GM19372 (cell line): ENCODE measurements around the gene TTC21A.
"Not testable (repeated sequence)": the region's sequence is repeated elsewhere in the genome, so short reads cannot be mapped to it uniquely, and the experiment has no call there.

Experiments
- ATAC-seq: cut with Tn5 transposase; IDR thresholded peaks from one replicate; pipeline ENCODE4 v1.9.1; 2021; ENCODE audit warnings: mild to moderate bottlenecking, low read depth, moderate library complexity; ENCODE audit not compliant: unreplicated experiment

TTC21A gene, protein sequence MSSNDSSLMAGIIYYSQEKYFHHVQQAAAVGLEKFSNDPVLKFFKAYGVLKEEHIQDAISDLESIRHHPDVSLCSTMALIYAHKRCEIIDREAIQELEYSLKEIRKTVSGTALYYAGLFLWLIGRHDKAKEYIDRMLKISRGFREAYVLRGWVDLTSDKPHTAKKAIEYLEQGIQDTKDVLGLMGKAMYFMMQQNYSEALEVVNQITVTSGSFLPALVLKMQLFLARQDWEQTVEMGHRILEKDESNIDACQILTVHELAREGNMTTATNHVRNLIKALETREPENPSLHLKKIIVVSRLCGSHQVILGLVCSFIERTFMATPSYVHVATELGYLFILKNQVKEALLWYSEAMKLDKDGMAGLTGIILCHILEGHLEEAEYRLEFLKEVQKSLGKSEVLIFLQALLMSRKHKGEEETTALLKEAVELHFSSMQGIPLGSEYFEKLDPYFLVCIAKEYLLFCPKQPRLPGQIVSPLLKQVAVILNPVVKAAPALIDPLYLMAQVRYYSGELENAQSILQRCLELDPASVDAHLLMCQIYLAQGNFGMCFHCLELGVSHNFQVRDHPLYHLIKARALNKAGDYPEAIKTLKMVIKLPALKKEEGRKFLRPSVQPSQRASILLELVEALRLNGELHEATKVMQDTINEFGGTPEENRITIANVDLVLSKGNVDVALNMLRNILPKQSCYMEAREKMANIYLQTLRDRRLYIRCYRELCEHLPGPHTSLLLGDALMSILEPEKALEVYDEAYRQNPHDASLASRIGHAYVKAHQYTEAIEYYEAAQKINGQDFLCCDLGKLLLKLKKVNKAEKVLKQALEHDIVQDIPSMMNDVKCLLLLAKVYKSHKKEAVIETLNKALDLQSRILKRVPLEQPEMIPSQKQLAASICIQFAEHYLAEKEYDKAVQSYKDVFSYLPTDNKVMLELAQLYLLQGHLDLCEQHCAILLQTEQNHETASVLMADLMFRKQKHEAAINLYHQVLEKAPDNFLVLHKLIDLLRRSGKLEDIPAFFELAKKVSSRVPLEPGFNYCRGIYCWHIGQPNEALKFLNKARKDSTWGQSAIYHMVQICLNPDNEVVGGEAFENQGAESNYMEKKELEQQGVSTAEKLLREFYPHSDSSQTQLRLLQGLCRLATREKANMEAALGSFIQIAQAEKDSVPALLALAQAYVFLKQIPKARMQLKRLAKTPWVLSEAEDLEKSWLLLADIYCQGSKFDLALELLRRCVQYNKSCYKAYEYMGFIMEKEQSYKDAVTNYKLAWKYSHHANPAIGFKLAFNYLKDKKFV (N-terminal part only)

DNA sequence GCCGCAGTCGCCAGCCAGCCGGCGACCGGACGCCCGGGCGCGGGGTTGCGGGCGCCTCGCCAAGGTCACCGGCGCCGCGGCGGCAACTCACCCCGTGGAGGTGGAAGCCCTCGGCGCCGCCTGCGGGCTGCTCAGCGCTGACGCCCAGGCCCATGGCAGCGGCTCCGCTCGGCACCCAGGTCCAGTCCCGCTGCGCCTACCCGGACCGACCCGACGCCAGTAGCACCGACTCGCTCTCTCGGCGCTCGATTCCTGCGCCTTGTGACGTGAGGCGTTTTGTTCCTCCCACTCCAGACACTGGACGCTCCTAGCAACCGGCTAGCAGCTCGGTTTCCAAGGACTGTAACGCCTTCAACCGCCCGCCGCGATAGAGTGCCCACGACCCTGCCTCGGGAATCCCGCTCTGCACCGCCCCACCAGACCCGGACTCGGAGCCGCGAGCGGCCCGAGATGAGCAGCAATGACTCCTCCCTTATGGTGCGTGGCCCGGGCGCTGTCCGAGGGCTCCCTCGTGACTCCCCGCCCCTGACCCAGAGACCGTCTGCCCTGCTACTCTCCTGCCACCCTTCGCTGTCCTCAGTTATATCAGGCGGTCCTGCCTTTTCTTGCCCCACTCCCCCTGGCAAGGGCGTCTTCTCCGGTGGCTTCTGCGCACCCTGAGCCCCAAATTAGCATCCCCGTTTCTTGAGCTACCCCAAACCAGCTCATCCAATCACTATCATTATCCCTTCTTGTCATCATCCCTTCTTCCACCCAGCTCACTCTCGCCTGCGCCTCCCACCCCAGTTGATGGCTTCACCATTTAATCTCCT is at the start of gene TTC21A, which contains the start of gene GORASP1:
Gene TTC21A, plus strand, starts transcription at position 293 of the 812 bp plus-strand sequence. Its CDS starts 158 bp downstream, at position 451.
Gene GORASP1, minus strand, starts transcription at position 240 of the 812 bp plus-strand sequence. Its CDS starts 86 bp downstream, at position 154.
- ATAC-seq: peak; percentile 62

DNA sequence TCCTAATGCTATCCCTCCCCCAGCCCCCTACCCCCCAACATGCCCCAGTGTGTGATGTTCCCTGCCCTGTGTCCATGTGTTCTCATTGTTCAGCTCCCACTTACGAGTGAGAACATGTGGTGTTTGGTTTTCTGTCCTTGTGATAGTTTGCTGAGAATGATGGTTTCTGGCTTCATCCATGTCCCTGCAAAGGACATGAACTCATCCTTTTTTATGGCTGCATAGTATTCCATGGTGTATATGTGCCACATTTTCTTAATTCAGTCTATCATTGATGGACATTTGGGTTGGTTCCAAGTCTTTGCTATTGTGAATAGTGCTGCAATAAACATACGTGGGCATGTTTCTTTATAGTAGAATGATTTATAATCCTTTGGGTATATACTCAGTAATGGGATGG is 46.3 kb upstream of the TTC21A start:
- not testable (repeated sequence) for ATAC-seq

DNA sequence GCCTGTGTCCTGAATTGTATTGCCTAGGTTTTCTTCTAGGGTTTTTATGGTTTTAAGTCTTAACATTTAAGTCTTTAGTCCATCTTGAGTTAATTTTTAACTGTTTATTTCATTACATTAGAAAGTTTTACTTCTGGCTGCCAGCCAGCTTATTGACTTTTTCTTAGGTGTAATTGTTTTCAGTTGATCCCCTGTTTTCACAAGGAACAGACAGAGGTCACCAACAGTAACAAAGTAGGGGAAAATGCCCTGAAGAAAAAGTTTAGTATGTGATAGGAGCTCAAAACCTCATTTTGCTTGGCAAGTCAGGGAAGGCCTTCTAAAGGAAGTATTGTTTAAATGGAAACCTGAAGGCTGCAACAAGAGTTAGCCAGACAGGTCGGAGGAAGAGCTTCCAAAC is 45.3 kb upstream of the TTC21A start:
- no peak for ATAC-seq

DNA sequence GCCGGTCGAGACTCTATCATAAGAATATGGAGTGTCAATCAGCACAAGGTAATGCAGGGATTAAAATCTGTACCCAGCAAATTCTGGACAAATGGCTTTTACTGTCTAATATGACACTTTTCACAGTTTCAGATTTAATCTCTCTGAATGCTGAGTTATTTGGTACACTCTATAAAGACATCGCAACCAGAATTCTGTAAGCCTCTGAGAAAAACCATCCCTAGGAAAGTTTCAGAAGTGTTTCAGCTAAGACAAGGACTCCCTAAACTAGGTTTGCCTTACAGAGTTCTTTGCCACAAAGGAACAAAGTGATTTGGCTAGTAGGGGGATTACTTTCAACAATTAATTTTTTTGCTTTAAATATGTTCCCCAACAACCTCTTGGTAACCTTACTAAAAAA is 44.3 kb upstream of the TTC21A start:
- ATAC-seq: no peak

DNA sequence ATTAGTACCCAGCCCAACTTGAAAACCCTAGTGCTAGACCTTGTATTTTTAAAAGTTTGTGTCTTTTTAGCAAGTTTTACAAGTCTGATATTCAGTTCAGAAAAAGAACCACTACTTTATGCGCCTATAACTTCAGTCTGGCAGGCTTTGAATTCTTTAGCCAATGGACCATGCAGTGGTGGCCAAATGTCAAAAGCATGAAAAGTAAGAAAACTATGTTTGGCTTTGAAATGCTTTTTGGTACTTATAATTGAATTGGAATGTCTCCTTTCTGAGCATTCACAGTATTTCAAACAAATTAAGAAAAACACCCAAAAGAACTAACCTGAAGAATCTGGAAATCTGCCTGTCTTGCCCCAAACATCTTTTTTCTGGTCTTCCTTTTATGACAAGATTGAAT is 42.8 kb upstream of the TTC21A start:
- no peak for ATAC-seq

DNA sequence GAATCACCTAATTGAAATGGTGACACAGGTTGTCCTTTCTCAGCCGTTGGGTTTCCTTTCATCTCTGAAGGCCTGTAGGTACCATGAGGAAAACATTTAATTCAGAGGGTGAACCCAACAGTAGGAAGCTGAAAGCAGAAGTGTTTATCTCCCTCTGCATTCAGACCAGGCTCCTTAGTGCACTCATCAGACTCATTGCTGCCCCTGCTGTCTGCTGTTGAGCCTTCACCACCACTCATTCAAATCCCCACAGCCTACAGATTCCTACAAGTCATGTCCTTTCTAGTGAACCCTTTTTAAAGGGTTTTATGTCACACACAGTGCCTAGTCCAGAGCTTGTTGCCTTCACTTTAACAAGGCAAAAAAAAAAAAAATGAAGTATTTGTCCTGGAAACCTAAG is 42.3 kb upstream of the TTC21A start:
- ATAC-seq: peak; percentile 100

DNA sequence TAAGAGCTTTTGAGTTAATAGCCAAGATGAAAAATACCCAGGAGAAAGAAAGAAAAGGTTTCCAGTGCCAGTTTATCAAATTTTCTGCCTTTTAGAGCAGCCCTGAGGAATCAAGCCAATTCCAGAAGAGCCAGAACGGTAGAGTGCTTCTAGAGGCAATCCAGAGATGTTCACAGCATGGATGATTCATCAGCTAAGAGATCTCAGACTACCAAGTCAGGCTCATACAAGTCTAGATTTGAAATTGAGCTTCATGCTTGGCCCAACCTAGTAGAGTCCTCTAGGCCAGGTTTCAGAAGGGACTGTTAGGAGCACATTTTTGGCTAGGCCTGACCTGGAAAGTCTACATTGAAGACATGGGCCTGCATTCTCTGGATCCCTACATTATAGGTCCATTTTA is 40.2 kb upstream of the TTC21A start:
- ATAC-seq: no peak

DNA sequence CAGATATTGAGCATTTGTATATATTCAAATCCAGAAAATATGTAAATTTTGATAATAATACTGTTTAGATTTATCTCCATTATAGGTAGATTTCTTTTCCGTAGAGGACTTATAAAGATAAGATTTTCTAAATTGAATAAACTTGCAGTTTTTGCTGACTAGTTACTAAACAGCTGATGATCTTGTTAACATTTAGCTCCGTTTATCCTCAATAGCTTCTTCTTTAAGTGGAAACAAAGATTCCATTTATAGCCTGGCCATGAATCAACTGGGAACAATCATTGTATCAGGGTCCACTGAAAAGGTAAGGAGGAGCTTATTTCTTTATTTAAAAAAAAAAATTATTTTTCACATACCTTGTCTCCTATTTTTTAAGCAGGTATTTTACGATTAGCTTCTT is 38.9 kb upstream of the TTC21A start:
- ATAC-seq: no peak

DNA sequence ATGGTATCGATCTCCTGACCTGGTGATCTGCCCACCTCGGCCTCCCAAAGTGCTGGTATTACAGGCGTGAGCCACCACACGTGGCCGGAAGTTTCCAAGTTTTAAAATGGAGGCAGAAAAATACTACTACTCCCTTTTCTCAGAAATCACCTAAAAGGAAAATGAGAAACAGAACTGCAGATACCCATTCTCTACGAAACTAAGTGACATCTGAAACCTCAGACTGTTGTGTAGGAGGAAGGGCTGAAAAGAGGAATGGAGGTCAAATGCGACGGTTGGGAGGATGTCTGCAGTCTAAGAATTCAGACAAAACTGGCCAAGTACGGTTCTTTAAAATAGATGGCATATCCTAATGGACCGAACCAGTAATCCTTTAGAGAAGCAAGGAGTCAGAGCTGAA is 31.6 kb upstream of the TTC21A start:
- ATAC-seq: no peak

DNA sequence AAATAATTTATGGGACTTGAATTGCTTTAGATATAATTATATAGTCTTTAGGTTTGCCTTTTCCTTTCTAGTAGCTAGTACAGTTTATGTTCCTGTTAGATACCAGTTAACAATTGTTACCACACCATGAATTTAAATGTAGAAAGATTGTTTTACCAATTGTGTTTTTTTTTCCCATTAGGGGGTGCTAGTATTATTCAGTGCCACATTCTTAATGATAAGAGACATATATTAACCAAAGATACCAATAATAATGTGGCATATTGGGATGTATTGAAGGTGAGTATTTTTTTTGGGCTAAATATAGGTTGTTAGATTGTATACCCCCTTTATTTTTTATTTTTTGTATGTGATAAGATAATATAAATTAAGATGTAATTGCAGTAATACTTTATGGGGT is 27.9 kb upstream of the TTC21A start:
- no peak for ATAC-seq

DNA sequence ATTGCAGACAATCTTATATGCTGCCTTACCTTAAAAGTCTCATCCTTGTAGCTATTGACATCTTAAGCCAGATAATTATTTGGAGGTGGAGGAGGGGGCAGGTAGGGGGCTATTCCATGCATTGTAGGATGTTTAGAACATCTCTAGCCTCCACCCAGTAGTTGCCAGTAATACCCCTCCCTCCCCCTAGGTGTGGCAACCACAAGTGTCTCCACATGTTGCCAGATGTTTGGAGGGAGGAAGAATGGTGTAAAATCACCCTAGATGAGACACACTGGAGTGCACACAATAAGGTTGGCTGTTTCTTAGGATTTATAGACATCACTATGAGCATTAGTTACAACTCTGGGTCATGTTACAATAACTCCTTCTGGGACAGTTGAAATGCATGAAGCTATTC is 27.5 kb upstream of the TTC21A start:
- ATAC-seq: no peak

DNA sequence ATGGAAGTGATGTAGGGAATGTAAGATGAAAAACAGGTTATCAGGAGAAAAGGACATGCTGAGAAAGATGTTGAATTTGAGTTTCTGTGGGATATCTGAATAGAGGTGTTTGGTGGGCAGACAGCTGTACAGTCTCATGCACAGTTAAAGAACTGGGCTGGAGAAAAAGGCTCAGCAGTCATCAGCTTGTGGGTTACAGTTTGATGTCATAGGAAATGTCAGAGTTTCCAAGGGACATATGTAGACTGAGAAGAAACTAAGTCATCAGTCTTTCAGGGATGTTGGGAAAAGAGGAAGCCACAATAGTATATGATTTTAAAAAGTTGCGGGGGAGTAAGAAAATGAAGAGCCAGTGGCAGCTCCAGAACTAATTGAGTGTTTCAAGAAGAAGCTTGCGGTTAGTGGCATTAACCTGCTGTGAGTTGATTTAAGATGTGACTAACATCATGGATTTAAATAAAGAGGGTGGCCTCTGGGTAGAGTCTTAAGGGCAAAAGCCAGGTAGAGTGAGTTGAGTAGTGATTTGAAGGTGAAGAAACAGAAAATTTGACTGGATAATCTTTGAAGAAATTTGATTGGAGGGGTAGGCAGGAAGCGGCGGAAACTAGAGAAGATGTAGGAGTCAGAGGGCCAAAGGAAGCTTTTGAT is 24.7 kb upstream of the TTC21A start:
- ATAC-seq: no peak

DNA sequence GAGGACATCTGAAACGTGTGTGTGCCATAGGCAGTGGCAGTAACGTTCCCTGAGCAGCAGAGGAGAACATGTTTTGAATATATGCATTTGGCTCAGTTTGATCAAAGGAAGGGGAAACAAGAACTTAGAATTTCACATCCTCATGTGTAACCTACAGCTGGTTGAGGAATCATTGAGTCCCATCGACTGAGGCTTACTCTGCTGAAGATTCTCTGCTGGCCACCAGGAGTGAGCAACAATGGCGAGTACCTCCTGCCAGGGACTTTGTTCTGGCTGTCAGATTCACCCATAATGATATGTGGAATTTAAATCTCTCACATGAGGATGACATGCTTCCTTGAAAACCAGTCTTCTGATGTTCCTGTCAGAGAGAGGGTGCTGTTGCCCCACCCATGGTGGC is 21.3 kb upstream of the TTC21A start:
- ATAC-seq: no peak

DNA sequence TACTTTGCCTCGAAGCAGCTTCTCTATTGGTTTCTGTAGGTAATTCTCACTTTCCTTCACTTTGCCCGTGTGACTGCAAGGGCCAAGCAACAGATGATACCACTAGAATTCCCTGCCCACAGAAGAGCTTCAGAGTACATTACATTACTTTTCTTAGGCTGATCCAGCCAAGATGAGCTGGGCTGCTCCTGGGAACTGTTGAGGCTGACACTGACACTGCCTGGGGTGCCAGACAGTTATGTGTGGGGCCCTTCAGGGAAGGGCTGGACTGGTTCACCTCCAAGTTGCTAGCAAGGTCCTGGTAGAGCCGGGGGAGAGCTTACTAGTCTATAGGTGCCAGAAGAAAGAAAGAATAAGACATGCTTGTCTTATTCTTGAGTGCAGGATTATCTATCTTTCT is 19.0 kb upstream of the TTC21A start:
- ATAC-seq: no peak

DNA sequence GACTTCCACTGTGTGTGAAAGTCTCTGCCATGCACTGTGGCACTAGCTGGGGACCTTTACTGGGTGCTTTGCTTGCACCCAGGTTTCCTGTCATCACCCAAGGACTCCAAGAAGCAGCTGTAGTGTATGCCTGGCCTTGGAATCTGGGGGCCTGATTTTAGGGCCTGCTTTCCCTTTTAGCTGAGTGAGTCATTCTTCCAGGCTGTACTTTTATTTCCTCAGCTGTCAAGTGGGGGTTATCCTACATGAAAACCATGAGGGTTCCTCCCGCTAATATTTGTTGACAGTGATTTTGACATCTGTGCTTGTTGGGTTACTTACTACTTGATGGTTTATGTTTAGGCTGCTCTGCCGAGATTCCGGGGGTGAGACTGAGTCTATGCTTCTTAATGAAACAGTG is 18.6 kb upstream of the TTC21A start:
- ATAC-seq: no peak

DNA sequence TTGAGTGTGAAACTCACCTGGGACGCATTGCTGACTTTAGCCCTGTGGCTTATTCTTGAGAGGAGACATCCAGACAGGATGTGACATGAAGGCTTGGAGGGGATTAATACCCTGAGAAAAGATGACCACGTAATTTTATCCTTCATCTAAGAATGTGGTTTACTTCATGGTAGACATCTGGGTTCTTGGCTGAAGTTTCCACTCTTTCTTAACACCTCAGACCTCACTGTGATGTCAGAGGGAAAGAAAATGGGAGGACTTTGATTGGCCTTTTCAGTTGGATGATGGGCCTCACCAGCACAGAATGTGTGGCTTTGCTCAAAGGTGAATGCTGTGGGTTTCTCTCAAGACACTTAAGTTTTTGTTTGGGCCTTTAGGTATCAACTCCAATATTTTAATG is 16.6 kb upstream of the TTC21A start:
- ATAC-seq: no peak

DNA sequence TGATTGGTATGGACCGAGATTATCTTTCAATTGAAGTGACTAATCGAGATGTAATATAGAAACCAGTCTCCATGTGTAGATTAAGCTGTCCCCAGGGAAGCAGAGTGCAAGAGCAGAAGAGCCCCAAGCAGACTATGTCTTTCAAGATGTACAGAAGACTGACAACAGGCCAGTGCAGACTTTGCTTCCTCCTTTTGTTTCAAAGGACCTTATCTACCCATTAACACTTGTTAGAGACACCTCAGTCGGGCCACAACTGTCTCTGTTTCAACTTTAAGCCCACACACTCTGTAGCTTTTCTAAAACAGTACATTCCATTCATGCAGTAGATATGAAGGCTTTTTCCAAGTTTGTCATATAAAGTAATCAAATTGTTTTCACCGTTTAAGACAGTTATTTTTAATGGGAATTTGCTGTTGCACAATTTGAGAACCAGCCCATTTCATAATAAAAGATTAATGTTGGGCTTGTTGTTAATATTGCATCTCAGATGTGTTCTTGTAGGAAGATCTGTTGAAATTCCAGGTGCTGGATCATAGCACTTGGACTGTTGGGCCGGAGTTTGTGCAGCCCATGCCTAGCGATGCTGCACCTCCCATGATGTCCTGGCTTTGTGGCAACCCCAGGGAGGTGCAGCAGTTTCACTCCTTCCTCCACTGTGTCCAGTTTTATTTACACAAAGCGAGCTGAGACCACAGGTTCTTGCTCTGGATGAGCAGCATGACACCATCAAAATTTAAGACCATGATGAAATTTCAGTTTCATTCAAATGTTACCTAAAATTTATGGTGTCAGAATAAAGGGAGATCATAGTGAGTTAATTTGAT is 12.4 kb upstream of the TTC21A start:
- ATAC-seq: no peak

DNA sequence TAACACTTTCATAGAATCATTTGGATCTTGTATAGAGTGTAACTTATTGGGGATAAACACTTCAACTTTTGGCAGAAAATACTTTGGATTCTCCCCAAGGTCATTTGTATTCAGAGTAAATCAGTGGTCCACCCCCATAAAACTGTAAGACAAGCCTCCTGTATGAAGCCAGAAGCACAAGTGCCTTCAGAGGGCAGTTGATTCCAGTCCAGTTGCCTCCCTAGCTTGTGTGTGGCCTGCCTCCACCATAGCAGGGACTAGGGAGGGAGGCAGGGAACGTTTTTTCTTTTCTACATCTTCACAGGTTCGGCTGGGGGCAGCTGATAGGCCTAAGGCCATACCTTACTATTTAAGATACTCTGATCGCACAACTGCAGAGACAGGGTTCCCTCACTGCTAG is 11.7 kb upstream of the TTC21A start:
- no peak for ATAC-seq

DNA sequence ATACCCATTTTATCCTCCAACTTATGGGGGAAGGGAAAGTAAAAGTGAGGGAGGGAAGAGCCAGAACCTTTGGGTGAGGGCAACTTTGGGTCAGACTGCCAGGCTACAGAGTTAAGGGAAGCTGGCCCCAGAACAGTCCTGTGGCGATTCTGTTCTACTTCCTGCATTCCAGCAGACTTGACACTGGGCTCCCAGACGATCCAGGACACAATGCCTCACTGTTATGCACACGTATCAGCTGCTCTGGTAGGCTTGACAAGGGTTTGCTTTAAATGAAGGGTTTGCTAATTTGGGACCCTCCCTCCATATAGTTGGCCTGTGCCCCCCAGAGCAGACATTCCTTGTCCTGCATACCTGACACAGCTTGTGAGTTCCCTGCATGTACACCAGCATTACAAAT is 10.7 kb upstream of the TTC21A start:
- no peak for ATAC-seq
